Sigmoid colon (tissue), 3 donors: Measurements from ENCODE around the gene SORT1.

Experiments
- POLR2A ChIP-seq, 2 donors: fragments of 450-650 bp; IDR thresholded peaks; one replicate each; pipeline ENCODE4 v1.6.1; 2016; ENCODE audit warnings: antibody characterized with exemption in 2 of 2, mild to moderate bottlenecking in 2 of 2, moderate library complexity in 2 of 2
- TF ChIP-seq, protein P1 (sequence below), 4 experiments: fragments of 450-650 bp in 3 of 4; fragments of 200-600 bp in 1 of 4; IDR thresholded peaks; one replicate each; pipeline ENCODE4 v1.5.1; 2016 to 2019; ENCODE audit warnings: antibody characterized with exemption in 4 of 4, mild to moderate bottlenecking in 3 of 4, moderate library complexity in 2 of 4

DNA sequence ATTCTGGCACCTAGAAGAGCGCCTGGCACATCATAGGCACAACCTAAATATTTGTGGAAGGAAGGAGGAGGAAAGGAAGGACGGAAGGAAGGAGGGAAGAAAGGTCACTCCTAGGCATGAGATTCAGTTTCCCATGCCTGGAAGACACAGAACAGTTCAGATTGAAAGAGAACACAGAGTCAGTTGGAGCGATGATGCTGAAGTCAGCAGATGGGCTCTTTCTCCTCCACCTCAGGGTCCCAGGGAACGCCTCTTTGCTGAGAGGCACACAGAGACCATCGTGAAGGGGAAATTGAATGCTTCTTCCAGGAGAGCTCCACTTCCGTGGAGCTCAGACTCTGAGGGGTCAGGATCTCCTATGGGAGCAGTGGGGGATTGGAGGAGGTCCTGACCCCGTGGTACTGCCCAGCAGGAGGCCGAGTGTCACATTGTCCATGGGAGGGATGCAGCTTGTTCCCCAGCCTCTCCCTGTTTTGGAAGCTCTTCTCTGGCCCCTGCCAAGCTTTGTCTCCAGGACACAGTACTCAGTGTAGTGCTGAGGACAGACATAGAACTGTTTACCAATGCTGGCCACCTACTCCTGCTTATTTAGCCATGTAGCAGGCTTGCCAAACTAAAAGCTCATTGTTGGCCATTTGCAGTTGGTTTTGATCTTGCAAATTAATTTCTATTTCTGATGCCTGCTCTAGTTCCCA is 93.3 kb downstream of the SORT1 start:
- TF ChIP-seq, protein P1, sequence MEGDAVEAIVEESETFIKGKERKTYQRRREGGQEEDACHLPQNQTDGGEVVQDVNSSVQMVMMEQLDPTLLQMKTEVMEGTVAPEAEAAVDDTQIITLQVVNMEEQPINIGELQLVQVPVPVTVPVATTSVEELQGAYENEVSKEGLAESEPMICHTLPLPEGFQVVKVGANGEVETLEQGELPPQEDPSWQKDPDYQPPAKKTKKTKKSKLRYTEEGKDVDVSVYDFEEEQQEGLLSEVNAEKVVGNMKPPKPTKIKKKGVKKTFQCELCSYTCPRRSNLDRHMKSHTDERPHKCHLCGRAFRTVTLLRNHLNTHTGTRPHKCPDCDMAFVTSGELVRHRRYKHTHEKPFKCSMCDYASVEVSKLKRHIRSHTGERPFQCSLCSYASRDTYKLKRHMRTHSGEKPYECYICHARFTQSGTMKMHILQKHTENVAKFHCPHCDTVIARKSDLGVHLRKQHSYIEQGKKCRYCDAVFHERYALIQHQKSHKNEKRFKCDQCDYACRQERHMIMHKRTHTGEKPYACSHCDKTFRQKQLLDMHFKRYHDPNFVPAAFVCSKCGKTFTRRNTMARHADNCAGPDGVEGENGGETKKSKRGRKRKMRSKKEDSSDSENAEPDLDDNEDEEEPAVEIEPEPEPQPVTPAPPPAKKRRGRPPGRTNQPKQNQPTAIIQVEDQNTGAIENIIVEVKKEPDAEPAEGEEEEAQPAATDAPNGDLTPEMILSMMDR (IDR thresholded peaks at IDR 0.05), result no peak
- no peak for TF ChIP-seq POLR2A (IDR thresholded peaks at IDR 0.05)
